CD14-positive monocyte (primary cell): ENCODE data around the gene FRMD4A. TPM values are rescaled to one million over a fixed set of nuclear protein-coding genes. Genes with fewer than 3 reads are reported as not detected.

ENCODE experiments used
- DNase-seq, 3 donors: peaks; one replicate each; pipeline ENCODE4 v3.0.0-alpha.2; 2011 to 2022
- H2AFZ ChIP-seq: 2 replicates; pipeline ENCODE4 v1.6.0; 2012; ENCODE audit warnings: mild to moderate bottlenecking, low read depth, low read length, inconsistent platforms; ENCODE audit not compliant: insufficient read depth, poor library complexity, severe bottlenecking
- H3K27ac ChIP-seq, 2 donors: 1 replicate in 1 of 2; 2 replicates in 1 of 2; pipeline ENCODE4 v1.5.1; 2012 to 2013; ENCODE audit warnings: low read length in 2 of 2, control low read depth in 1 of 2, inconsistent platforms in 1 of 2, low read depth in 1 of 2, mild to moderate bottlenecking in 1 of 2
- H3K27me3 ChIP-seq, 2 donors: one replicate each; pipeline versions ENCODE4 v1.6.0 to v1.6.1; 2011 to 2013; ENCODE audit warnings: low read length in 2 of 2; ENCODE audit not compliant: control insufficient read depth in 2 of 2, insufficient read depth in 2 of 2
- H3K36me3 ChIP-seq, 2 donors: replicated peaks in 1 of 2; 1 replicate in 1 of 2; 2 replicates in 1 of 2; pipeline versions ENCODE4 v1.5.1 to v1.6.1; 2012 to 2013; ENCODE audit warnings: low read length in 2 of 2, control low read depth in 1 of 2, inconsistent platforms in 1 of 2, mild to moderate bottlenecking in 1 of 2; ENCODE audit not compliant: insufficient read depth in 2 of 2, control insufficient read depth in 1 of 2
- H3K4me1 ChIP-seq, 2 donors: 1 replicate in 1 of 2; 2 replicates in 1 of 2; pipeline versions ENCODE4 v1.5.1 to v1.6.1; 2012 to 2013; ENCODE audit warnings: low read length in 2 of 2, control low read depth in 1 of 2, inconsistent platforms in 1 of 2, mild to moderate bottlenecking in 1 of 2, moderate library complexity in 1 of 2; ENCODE audit not compliant: insufficient read depth in 2 of 2, control insufficient read depth in 1 of 2
- H3K4me2 ChIP-seq: replicated peaks from 2 replicates; pipeline ENCODE3; 2012; ENCODE audit warnings: low read length, moderate library complexity, mild to moderate bottlenecking; ENCODE audit not compliant: poor library complexity, severe bottlenecking; ENCODE audit errors: extremely low read depth
- H3K4me3 ChIP-seq, 3 experiments: fragments of 200-600 bp in 1 of 3; sonication (generic) in 1 of 3; replicated peaks in 1 of 3; 1 replicate in 2 of 3; 2 replicates in 1 of 3; pipeline ENCODE4 v1.5.1; 2011 to 2013; ENCODE audit warnings: low read length in 3 of 3, mild to moderate bottlenecking in 3 of 3, control low read depth in 2 of 3, low read depth in 2 of 3, inconsistent platforms in 1 of 3, moderate library complexity in 1 of 3
- H3K79me2 ChIP-seq: 2 replicates; pipeline ENCODE4 v1.6.0; 2012; ENCODE audit warnings: mild to moderate bottlenecking, control low read depth, inconsistent platforms, low read length, moderate library complexity; ENCODE audit not compliant: insufficient read depth
- H3K9ac ChIP-seq: 2 replicates; pipeline ENCODE4 v1.6.0; 2017; ENCODE audit warnings: low read length, mild to moderate bottlenecking; ENCODE audit not compliant: insufficient read depth, poor library complexity, severe bottlenecking
- H3K9me3 ChIP-seq, 2 donors: replicated peaks in 1 of 2; 1 replicate in 1 of 2; 2 replicates in 1 of 2; pipeline versions ENCODE4 v1.5.1 to v1.6.1; 2012 to 2013; ENCODE audit warnings: low read length in 2 of 2, control low read depth in 1 of 2; ENCODE audit not compliant: control insufficient read depth in 1 of 2, insufficient read depth in 1 of 2
- H4K20me1 ChIP-seq: 2 replicates; pipeline ENCODE4 v1.6.0; 2012; ENCODE audit warnings: mild to moderate bottlenecking, low read length, control low read depth, moderate library complexity; ENCODE audit not compliant: insufficient read depth
- H3K27ac Mint-ChIP-seq, 7 donors: one replicate each; pipeline ENCODE4 v1.8.0; 2020; ENCODE audit warnings: mild to moderate bottlenecking in 7 of 7, mixed read lengths in 7 of 7, moderate library complexity in 6 of 7, inconsistent platforms in 2 of 7
- H3K27me3 Mint-ChIP-seq, 3 donors: one replicate each; pipeline ENCODE4 v1.8.0; 2021 to 2022; ENCODE audit warnings: low read depth in 3 of 3, mild to moderate bottlenecking in 3 of 3, mixed read lengths in 3 of 3, moderate library complexity in 3 of 3, inconsistent platforms in 1 of 3
- H3K36me3 Mint-ChIP-seq, 2 donors: one replicate each; pipeline ENCODE4 v1.8.0; 2020; ENCODE audit warnings: mixed read lengths in 2 of 2, inconsistent platforms in 1 of 2, mild to moderate bottlenecking in 1 of 2
- H3K4me1 Mint-ChIP-seq: one replicate; pipeline ENCODE4 v1.8.0; 2020; ENCODE audit warnings: mild to moderate bottlenecking, mixed read lengths
- H3K4me3 Mint-ChIP-seq, 2 donors: one replicate each; pipeline ENCODE4 v1.8.0; 2020; ENCODE audit warnings: mild to moderate bottlenecking in 2 of 2, mixed read lengths in 2 of 2, moderate library complexity in 1 of 2
- H3K9me3 Mint-ChIP-seq, 7 donors: one replicate each; pipeline ENCODE4 v1.8.0; 2020 to 2022; ENCODE audit warnings: mixed read lengths in 7 of 7, mild to moderate bottlenecking in 6 of 7, moderate library complexity in 6 of 7, inconsistent platforms in 2 of 7
- CTCF ChIP-seq: fragments of 200-600 bp; IDR thresholded peaks from one replicate; pipeline ENCODE4 v1.8.0; 2022; ENCODE audit warnings: antibody characterized with exemption, mild to moderate bottlenecking
- WGBS: methylation state at CpG from one replicate; pipeline ENCODE4 v1.1.5; 2013; ENCODE audit warnings: missing lambda C conversion rate; ENCODE audit not compliant: insufficient coverage; 5-methylcytosine and 5-hydroxymethylcytosine counted together
- intact Hi-C, 2 donors: fragments of 100-400 bp; cut with micrococcal nuclease; formaldehyde crosslinking; loops; one replicate each; pipeline versions ENCODE4 v1.15.0 to v1.15.1; 2023
- polyA plus RNA-seq, 3 donors: library from polyadenylated mRNA; depleted of rRNA in 1 of 3; unstranded in 2 of 3; stranded (reverse) in 1 of 3; fragments of 300-500 nt in 2 of 3; fragments of >200 nt in 1 of 3; fragmentation: Illumina TruSeq in 2 of 3; gene quantifications; 1 replicate in 2 of 3; 2 replicates in 1 of 3; pipeline ENCODE4 v1.2.3, GENCODE V29; 2012 to 2021

The FRMD4A gene
- polyA plus RNA-seq, 3 donors, result 0.12 TPM; not detected in 2

GRCh38 chr10:13789448-13789829 lies 541.3 kb downstream of the FRMD4A start:
- no peak for DNase-seq
- Histone ChIP-seq H3K9ac (no peak overlapping the region), H2AFZ (no peak overlapping the region), H3K27ac (no peak overlapping the region), H3K27me3 (peaks cover 0 to 5% of the 10 kb centered on the region in 2 donors), H3K79me2 (no peaks in the 10 kb centered on the region), H3K4me2 (no peak overlapping the region), H4K20me1 (no peaks in the 10 kb centered on the region), H3K4me3 (no peak overlapping the region), H3K36me3 (no peaks in the 10 kb centered on the region), H3K9me3 (no peaks in the 10 kb centered on the region), H3K4me1 (no peaks in the 10 kb centered on the region)
- Mint-ChIP-seq H3K4me1 (peaks cover 6% of the 10 kb centered on the region), H3K36me3 (no peaks in the 10 kb centered on the region), H3K27ac (no peak overlapping the region), H3K9me3 (no peaks in the 10 kb centered on the region), H3K4me3 (no peak overlapping the region), H3K27me3 (peaks cover 2 to 13% (median 9%) of the 10 kb centered on the region in 3 donors)
- WGBS, result no CpG with 5 or more reads among the region's 2 CpGs
- TF ChIP-seq CTCF, result no peak
- intact Hi-C loops, result no loop called here

- H3K9me3 Mint-ChIP-seq, result no peaks in the 10 kb centered on the region
- Histone ChIP-seq H3K9ac (no peak overlapping the region), H4K20me1 (no peaks in the 10 kb centered on the region), H3K36me3 (no peaks in the 10 kb centered on the region), H3K4me2 (no peak overlapping the region), H3K4me3 (no peak overlapping the region), H3K27me3 (peaks cover 0 to 5% of the 10 kb centered on the region in 2 donors), H2AFZ (no peak overlapping the region), H3K27ac (no peak overlapping the region), H3K9me3 (no peaks in the 10 kb centered on the region), H3K79me2 (no peaks in the 10 kb centered on the region), H3K4me1 (no peaks in the 10 kb centered on the region)
- H3K36me3 Mint-ChIP-seq, result no peaks in the 10 kb centered on the region
- H3K4me3 Mint-ChIP-seq, result no peak overlapping the region
- DNase-seq, result no peak
- H3K4me1 Mint-ChIP-seq, result peaks cover 7% of the 10 kb centered on the region
- no peak for TF ChIP-seq CTCF
- no peak overlapping the region for H3K27ac Mint-ChIP-seq
- H3K27me3 Mint-ChIP-seq, result peaks cover 3 to 10% (median 9%) of the 10 kb centered on the region in 3 donors
- intact Hi-C loops, result no loop called here
- WGBS, result 32% methylated on average over 2 of the region's 9 CpGs
Observed at GRCh38 chr10:13788711-13789447, 541.8 kb downstream of the FRMD4A start.
